ENCODE measurements around the gene QPRT. TPM values are rescaled to one million over a fixed set of nuclear protein-coding genes. Genes with fewer than 3 reads are reported as not detected.
"Not testable (repeated sequence)": the region's sequence is repeated elsewhere in the genome, so short reads cannot be mapped to it uniquely, and the experiment has no call there.

The QPRT gene
- total RNA-seq, 1 donor from 2014 or later: 0.13 TPM

GRCh38 chr16:29745121-29745852, 66.3 kb downstream of the QPRT start:
- DNase-seq (ENCODE audit: low read depth, low spot score): no peak

- DNase-seq (ENCODE audit: low read depth, low spot score): no peak
Observed at GRCh38 chr16:29745853-29746345, 66.9 kb downstream of the QPRT start, which contains the start of gene C16orf54. TSS of gene C16orf54 (minus strand) at chr16:29745990. CDS start at chr16:29744951, 1,039 bp downstream.

DNA sequence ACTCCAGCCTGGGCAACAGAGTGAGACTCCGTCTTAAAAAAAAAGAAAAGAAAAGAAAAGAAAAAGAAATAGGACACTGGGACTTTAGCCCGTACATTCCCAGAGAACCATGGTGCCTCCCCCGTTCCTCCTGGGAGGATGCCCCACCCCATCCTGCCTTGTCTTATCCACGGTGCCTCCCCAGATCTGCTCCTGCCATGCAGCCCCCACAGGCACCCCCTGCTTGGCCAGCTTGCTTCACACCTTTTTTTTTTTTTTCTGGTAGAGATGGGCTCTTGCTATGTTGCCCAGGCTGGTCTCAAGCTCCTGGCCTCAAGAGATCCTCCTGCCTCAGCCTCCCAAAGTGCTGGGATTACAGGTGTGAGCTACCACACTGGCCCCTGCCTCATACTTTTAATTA, 67.5 kb downstream of the QPRT start:
- DNase-seq (ENCODE audit: low read depth, low spot score): not testable (repeated sequence)

Other genes starting within 250 kb of the QPRT start
- 40.9 and 46.9 TPM in 2 replicates for gene BOLA2, start 224.8 kb upstream of the QPRT start, total RNA-seq
- 8.2 and 17.0 TPM in 2 replicates for gene SLX1B, start 224.6 kb upstream of the QPRT start, total RNA-seq
- 4.7 and 8.2 TPM in 2 replicates for gene SULT1A4, start 219.3 kb upstream of the QPRT start, total RNA-seq
- 12.5 and 25.8 TPM in 2 replicates for gene NPIPB12, start 172.8 kb upstream of the QPRT start, total RNA-seq
- gene SPN, start 15.9 kb upstream of the QPRT start, total RNA-seq: not detected in 2 replicates
- not detected in 2 replicates for gene C16orf54, start 66.8 kb downstream of the QPRT start, total RNA-seq
- gene ZG16, start 99.1 kb downstream of the QPRT start, total RNA-seq: not detected in 2 replicates
- gene KIF22, start 111.6 kb downstream of the QPRT start, total RNA-seq: 59.4 and 85.2 TPM in 2 replicates
- gene MAZ, start 127.3 kb downstream of the QPRT start, total RNA-seq: 267 and 297 TPM in 2 replicates
- 0.66 and 0.71 TPM in 2 replicates for gene PRRT2, start 133.0 kb downstream of the QPRT start, total RNA-seq
- gene PAGR1, start 137.0 kb downstream of the QPRT start, total RNA-seq: 17.4 and 26.1 TPM in 2 replicates
- gene MVP, start 141.3 kb downstream of the QPRT start, total RNA-seq: 433 and 451 TPM in 2 replicates
- 60.3 and 88.5 TPM in 2 replicates for gene CDIPT, start 184.0 kb downstream of the QPRT start, total RNA-seq
- 0.53 and 0.73 TPM in 2 replicates for gene SEZ6L2, start 220.4 kb downstream of the QPRT start, total RNA-seq
- 0.63 and 1.3 TPM in 2 replicates for gene ASPHD1, start 221.3 kb downstream of the QPRT start, total RNA-seq
- 4.4 and 4.8 TPM in 2 replicates for gene KCTD13, start 247.0 kb downstream of the QPRT start, total RNA-seq